WTC11 (cell line): Measurements from ENCODE around the gene SGMS1. TPM values are rescaled to one million over a fixed set of nuclear protein-coding genes. Genes with fewer than 3 reads are reported as not detected.

Experiments
- ATAC-seq: fragments of 200-7000 bp; cut with Tn5 transposase; 2 replicates; pipeline ENCODE4 v1.10.0; 2021; ENCODE audit warnings: mild to moderate bottlenecking, moderate library complexity
- CTCF ChIA-PET: fragments of 300-600 bp; sonication (Branson Sonifier 250); formaldehyde crosslinking; loops from one replicate; lab custom pipeline; 2021; ENCODE audit warnings: antibody characterized with exemption; lab: Charles Lee
- POLR2A ChIA-PET: fragments of 350-600 bp; sonication (Branson Sonifier 250); formaldehyde crosslinking; loops from one replicate; lab custom pipeline; 2021; ENCODE audit warnings: antibody characterized with exemption; lab: Charles Lee
- DNase-seq: peaks from one replicate; pipeline ENCODE4 v3.0.0; 2021; ENCODE audit warnings: low spot score
- H3K27ac Mint-ChIP-seq: 2 replicates; pipeline ENCODE4 v1.8.0; 2021; ENCODE audit warnings: mixed read lengths
- H3K27me3 Mint-ChIP-seq: 2 replicates; pipeline ENCODE4 v1.8.0; 2021; ENCODE audit warnings: low read depth, mild to moderate bottlenecking, moderate library complexity, mixed read lengths
- H3K36me3 Mint-ChIP-seq: 2 replicates; pipeline ENCODE4 v1.8.0; 2021; ENCODE audit warnings: mixed read lengths
- H3K4me1 Mint-ChIP-seq: 2 replicates; pipeline ENCODE4 v1.8.0; 2022; ENCODE audit warnings: mixed read lengths
- H3K4me3 Mint-ChIP-seq: 2 replicates; pipeline ENCODE4 v1.8.0; 2021; ENCODE audit warnings: mild to moderate bottlenecking, moderate library complexity, mixed read lengths
- H3K9me3 Mint-ChIP-seq: 2 replicates; pipeline ENCODE4 v1.8.0; 2021; ENCODE audit warnings: mixed read lengths
- ELF4 ChIP-seq: sonication (generic); formaldehyde crosslinking; IDR thresholded peaks from 2 replicates; pipeline ENCODE4 v1.8.1; 2022; ENCODE audit warnings: low read depth, mild to moderate bottlenecking, moderate library complexity, missing genetic modification reagents
- HMGA2 ChIP-seq: fragments of 250-450 bp; sonication (Bioruptor Pico); IDR thresholded peaks from 2 replicates; pipeline ENCODE4 v1.4.0; 2021; ENCODE audit warnings: mild to moderate bottlenecking, moderate library complexity
- JUN ChIP-seq: sonication (generic); formaldehyde crosslinking; IDR thresholded peaks from 2 replicates; pipeline ENCODE4 v1.8.0; 2023; ENCODE audit warnings: mild to moderate bottlenecking, missing genetic modification reagents
- KAT7 ChIP-seq: sonication (generic); formaldehyde crosslinking; IDR thresholded peaks from 2 replicates; pipeline ENCODE4 v1.8.1; 2023; ENCODE audit warnings: missing genetic modification reagents, mild to moderate bottlenecking, borderline replicate concordance
- NFYB ChIP-seq: sonication (generic); formaldehyde crosslinking; conservative IDR thresholded peaks from 2 replicates; pipeline ENCODE4 v1.8.0; 2022; ENCODE audit warnings: low read depth, missing genetic modification reagents
- RELA ChIP-seq: sonication (generic); formaldehyde crosslinking; IDR thresholded peaks from 2 replicates; pipeline ENCODE4 v1.8.1; 2022; ENCODE audit warnings: missing genetic modification reagents, mild to moderate bottlenecking, borderline replicate concordance
- SMAD4 ChIP-seq: sonication (generic); formaldehyde crosslinking; IDR thresholded peaks from 2 replicates; pipeline ENCODE4 v1.8.0; 2022; ENCODE audit warnings: mild to moderate bottlenecking, missing genetic modification reagents
- ZBTB21 ChIP-seq: sonication (generic); formaldehyde crosslinking; IDR thresholded peaks from 2 replicates; pipeline ENCODE4 v1.8.1; 2023; ENCODE audit warnings: mild to moderate bottlenecking, missing genetic modification reagents, borderline replicate concordance
- ZNF138 ChIP-seq: sonication (generic); formaldehyde crosslinking; conservative IDR thresholded peaks from 2 replicates; pipeline ENCODE4 v1.8.1; 2022; ENCODE audit warnings: mild to moderate bottlenecking, moderate library complexity, missing genetic modification reagents
- ZNF423 ChIP-seq: fragments of 250-450 bp; sonication (Bioruptor Pico); IDR thresholded peaks from 2 replicates; pipeline ENCODE4 v2.1.2; 2022; ENCODE audit warnings: mild to moderate bottlenecking, moderate library complexity
- total RNA-seq: library from RNA; stranded (reverse); gene quantifications from 3 replicates; pipeline ENCODE4 v1.2.3, GENCODE V29; 2021
- TF ChIP-seq, protein P1 (sequence below): sonication (generic); formaldehyde crosslinking; IDR thresholded peaks from 2 replicates; pipeline ENCODE4 v1.8.1; 2023; ENCODE audit warnings: mild to moderate bottlenecking, missing genetic modification reagents, borderline replicate concordance
- TF ChIP-seq, protein P2 (sequence below): fragments of 250-450 bp; sonication (Bioruptor Pico); IDR thresholded peaks from 2 replicates; pipeline ENCODE4 v2.1.2; 2022; ENCODE audit warnings: mild to moderate bottlenecking, moderate library complexity
- TF ChIP-seq, protein P3 (sequence below): sonication (generic); formaldehyde crosslinking; IDR thresholded peaks from 2 replicates; pipeline ENCODE4 v1.8.1; 2023; ENCODE audit warnings: mild to moderate bottlenecking, moderate library complexity, missing genetic modification reagents
- TF ChIP-seq, protein P4 (sequence below): sonication (generic); formaldehyde crosslinking; IDR thresholded peaks from 2 replicates; pipeline ENCODE4 v1.8.0; 2022; ENCODE audit warnings: missing genetic modification reagents
- TF ChIP-seq, protein P5 (sequence below): sonication (generic); formaldehyde crosslinking; IDR thresholded peaks from 2 replicates; pipeline ENCODE4 v1.8.1; 2022; ENCODE audit warnings: mild to moderate bottlenecking, missing genetic modification reagents, moderate library complexity, borderline replicate concordance

The SGMS1 gene
- total RNA-seq, 1 experiment from 2014 or later: 13.2 TPM

DNA sequence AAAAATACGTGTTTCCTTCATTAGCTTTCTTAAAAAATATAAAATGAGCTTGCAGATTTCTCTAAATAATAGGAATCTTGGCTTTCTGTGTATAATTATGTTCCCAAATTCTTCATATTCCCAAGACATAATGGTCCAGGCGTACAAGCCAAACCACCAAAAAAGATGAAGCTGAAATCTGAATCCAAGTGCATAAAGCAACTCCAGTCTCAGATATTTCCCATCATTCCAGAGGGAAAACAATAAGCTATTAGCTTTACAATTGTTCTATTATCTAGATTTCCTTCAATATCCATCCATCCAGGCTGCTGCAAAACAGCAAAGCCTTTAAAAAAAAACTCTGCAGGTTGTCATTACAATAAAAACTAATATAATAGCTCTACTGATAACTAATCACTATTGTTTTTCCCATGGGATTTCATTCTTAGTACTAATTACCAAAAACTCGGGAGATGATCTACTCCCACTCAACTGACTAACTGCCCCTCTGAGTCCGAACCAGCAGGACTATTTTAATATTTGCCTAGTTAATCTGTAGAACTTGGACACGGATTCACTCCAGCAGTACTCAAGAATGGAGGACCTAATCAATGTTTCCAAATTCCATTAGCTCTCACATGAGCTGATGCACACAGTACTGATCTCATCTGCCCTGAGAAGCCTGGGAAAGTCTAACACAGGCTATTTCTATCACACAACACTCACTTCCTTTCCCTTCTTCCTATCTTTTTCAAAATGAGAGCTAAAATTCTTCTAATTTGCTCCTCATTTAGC is 263.5 kb downstream of the SGMS1 start (continued):
- TF ChIP-seq, protein P1, sequence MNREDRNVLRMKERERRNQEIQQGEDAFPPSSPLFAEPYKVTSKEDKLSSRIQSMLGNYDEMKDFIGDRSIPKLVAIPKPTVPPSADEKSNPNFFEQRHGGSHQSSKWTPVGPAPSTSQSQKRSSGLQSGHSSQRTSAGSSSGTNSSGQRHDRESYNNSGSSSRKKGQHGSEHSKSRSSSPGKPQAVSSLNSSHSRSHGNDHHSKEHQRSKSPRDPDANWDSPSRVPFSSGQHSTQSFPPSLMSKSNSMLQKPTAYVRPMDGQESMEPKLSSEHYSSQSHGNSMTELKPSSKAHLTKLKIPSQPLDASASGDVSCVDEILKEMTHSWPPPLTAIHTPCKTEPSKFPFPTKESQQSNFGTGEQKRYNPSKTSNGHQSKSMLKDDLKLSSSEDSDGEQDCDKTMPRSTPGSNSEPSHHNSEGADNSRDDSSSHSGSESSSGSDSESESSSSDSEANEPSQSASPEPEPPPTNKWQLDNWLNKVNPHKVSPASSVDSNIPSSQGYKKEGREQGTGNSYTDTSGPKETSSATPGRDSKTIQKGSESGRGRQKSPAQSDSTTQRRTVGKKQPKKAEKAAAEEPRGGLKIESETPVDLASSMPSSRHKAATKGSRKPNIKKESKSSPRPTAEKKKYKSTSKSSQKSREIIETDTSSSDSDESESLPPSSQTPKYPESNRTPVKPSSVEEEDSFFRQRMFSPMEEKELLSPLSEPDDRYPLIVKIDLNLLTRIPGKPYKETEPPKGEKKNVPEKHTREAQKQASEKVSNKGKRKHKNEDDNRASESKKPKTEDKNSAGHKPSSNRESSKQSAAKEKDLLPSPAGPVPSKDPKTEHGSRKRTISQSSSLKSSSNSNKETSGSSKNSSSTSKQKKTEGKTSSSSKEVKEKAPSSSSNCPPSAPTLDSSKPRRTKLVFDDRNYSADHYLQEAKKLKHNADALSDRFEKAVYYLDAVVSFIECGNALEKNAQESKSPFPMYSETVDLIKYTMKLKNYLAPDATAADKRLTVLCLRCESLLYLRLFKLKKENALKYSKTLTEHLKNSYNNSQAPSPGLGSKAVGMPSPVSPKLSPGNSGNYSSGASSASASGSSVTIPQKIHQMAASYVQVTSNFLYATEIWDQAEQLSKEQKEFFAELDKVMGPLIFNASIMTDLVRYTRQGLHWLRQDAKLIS (CRISPR knock-in tag): no peak
- TF ChIP-seq ZBTB21 (CRISPR knock-in tag) (no peak), KAT7 (CRISPR knock-in tag) (no peak)

DNA sequence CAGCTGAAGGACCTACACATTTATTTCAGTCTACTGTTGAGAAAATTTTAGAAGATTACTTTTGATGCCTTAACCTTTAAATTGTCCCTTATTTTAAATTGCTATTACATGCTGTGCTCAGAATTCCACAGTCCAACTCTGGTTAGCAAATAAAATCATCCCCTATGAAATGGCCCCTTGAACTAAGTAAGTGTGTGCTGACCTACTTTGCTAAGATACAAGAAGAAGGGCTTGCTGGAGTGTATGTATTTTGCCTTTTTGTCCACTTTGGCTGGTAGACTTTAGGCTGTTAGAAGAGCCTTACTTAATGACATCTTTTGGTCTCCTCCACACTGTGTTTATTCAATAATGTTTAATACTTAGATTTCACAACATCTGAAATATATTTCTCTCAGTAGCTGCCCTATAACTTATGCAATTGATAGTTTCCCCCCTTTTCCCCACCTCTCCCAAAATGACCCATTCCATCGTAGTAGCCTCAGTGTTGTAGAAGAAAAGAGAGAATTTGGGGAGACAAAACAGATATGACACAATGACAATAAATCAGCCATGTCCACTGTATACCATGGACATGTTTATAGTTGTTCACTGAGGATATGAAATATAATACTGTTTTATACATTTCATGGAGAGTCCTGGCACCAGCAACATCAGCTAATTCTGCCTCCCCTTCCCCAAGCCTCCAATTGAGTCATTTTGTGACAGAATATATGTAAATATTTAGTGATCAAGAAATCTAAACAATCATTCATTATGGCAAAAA is 264.6 kb downstream of the SGMS1 start:
- Mint-ChIP-seq H3K27me3 (no peaks in the 10 kb centered on the region), H3K27ac (no peak overlapping the region), H3K4me3 (no peak overlapping the region), H3K9me3 (peaks cover 11% of the 10 kb centered on the region), H3K4me1 (peaks cover 30% of the 10 kb centered on the region), H3K36me3 (peaks cover 18% of the 10 kb centered on the region)
- ATAC-seq (no peak), DNase-seq (no peak)
- ChIA-PET POLR2A (no interaction called here), CTCF (interaction anchor here (1.3 kb wide), 1 partner anchor 9 kb away, joined by 6 read pairs; no protein-coding TSS in a partner anchor)
- TF ChIP-seq, protein P2, sequence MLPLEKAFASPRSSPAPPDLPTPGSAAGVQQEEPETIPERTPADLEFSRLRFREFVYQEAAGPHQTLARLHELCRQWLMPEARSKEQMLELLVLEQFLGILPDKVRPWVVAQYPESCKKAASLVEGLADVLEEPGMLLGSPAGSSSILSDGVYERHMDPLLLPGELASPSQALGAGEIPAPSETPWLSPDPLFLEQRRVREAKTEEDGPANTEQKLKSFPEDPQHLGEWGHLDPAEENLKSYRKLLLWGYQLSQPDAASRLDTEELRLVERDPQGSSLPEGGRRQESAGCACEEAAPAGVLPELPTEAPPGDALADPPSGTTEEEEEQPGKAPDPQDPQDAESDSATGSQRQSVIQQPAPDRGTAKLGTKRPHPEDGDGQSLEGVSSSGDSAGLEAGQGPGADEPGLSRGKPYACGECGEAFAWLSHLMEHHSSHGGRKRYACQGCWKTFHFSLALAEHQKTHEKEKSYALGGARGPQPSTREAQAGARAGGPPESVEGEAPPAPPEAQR (CRISPR knock-in tag): no peak
- TF ChIP-seq ZNF423 (CRISPR knock-in tag) (no peak), ELF4 (CRISPR knock-in tag) (no peak), JUN (CRISPR knock-in tag) (no peak), NFYB (no peak), SMAD4 (no peak), HMGA2 (CRISPR knock-in tag) (no peak), ZNF138 (CRISPR knock-in tag) (no peak), RELA (CRISPR knock-in tag) (no peak)
- TF ChIP-seq, protein P3, sequence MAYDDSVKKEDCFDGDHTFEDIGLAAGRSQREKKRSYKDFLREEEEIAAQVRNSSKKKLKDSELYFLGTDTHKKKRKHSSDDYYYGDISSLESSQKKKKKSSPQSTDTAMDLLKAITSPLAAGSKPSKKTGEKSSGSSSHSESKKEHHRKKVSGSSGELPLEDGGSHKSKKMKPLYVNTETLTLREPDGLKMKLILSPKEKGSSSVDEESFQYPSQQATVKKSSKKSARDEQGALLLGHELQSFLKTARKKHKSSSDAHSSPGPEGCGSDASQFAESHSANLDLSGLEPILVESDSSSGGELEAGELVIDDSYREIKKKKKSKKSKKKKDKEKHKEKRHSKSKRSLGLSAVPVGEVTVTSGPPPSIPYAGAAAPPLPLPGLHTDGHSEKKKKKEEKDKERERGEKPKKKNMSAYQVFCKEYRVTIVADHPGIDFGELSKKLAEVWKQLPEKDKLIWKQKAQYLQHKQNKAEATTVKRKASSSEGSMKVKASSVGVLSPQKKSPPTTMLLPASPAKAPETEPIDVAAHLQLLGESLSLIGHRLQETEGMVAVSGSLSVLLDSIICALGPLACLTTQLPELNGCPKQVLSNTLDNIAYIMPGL: no peak
- TF ChIP-seq, protein P1 (CRISPR knock-in tag): no peak
- TF ChIP-seq, protein P4, sequence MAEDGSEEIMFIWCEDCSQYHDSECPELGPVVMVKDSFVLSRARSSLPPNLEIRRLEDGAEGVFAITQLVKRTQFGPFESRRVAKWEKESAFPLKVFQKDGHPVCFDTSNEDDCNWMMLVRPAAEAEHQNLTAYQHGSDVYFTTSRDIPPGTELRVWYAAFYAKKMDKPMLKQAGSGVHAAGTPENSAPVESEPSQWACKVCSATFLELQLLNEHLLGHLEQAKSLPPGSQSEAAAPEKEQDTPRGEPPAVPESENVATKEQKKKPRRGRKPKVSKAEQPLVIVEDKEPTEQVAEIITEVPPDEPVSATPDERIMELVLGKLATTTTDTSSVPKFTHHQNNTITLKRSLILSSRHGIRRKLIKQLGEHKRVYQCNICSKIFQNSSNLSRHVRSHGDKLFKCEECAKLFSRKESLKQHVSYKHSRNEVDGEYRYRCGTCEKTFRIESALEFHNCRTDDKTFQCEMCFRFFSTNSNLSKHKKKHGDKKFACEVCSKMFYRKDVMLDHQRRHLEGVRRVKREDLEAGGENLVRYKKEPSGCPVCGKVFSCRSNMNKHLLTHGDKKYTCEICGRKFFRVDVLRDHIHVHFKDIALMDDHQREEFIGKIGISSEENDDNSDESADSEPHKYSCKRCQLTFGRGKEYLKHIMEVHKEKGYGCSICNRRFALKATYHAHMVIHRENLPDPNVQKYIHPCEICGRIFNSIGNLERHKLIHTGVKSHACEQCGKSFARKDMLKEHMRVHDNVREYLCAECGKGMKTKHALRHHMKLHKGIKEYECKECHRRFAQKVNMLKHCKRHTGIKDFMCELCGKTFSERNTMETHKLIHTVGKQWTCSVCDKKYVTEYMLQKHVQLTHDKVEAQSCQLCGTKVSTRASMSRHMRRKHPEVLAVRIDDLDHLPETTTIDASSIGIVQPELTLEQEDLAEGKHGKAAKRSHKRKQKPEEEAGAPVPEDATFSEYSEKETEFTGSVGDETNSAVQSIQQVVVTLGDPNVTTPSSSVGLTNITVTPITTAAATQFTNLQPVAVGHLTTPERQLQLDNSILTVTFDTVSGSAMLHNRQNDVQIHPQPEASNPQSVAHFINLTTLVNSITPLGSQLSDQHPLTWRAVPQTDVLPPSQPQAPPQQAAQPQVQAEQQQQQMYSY: no peak
- TF ChIP-seq, protein P5, sequence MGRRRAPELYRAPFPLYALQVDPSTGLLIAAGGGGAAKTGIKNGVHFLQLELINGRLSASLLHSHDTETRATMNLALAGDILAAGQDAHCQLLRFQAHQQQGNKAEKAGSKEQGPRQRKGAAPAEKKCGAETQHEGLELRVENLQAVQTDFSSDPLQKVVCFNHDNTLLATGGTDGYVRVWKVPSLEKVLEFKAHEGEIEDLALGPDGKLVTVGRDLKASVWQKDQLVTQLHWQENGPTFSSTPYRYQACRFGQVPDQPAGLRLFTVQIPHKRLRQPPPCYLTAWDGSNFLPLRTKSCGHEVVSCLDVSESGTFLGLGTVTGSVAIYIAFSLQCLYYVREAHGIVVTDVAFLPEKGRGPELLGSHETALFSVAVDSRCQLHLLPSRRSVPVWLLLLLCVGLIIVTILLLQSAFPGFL (CRISPR knock-in tag): no peak
